ENCODE measurements around the gene VDR.

DNA sequence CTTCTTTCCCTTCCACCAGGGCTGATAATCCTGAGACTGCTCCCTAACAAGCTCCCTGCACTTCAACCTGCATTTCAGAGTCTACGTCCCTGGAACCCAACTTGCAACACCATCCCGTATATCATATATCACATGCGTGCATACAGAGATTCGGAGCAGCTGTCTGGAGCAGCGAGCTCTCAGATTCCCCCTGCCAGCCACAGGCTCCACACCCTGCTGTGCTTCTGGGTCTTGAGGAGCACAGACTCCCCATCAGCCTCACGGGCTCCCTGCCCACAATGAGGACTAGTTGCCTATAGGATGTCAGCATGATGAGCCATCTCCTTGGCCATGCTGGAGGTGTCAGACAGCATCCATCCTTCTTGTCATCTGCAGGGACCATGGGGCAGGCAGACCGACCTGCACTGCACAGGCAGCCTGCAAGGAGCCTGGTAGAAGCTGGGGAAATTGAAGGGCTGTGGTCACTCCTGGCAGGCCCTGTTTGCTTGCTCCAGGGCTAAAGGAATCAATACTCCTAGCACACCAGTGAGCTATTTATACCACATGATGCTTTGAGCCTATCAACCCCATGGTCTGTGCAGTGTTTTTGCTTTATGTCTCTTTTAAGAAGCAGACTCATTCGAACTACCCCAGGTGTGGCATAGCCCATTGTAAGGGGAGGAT, 65.4 kb downstream of the VDR start:
- TF ChIP-seq, protein P1, sequence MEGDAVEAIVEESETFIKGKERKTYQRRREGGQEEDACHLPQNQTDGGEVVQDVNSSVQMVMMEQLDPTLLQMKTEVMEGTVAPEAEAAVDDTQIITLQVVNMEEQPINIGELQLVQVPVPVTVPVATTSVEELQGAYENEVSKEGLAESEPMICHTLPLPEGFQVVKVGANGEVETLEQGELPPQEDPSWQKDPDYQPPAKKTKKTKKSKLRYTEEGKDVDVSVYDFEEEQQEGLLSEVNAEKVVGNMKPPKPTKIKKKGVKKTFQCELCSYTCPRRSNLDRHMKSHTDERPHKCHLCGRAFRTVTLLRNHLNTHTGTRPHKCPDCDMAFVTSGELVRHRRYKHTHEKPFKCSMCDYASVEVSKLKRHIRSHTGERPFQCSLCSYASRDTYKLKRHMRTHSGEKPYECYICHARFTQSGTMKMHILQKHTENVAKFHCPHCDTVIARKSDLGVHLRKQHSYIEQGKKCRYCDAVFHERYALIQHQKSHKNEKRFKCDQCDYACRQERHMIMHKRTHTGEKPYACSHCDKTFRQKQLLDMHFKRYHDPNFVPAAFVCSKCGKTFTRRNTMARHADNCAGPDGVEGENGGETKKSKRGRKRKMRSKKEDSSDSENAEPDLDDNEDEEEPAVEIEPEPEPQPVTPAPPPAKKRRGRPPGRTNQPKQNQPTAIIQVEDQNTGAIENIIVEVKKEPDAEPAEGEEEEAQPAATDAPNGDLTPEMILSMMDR (IDR thresholded peaks at IDR 0.05; ENCODE audit: poor library complexity, severe bottlenecking): no peak
- TF ChIP-seq POLR2AphosphoS5 (IDR thresholded peaks at IDR 0.05) (no peak), EP300 (conservative IDR thresholded peaks at IDR 0.05; ENCODE audit: poor library complexity, severe bottlenecking) (no peak), TAF1 (IDR thresholded peaks at IDR 0.05; ENCODE audit: low read depth) (no peak)
